GM10248 (cell line): ENCODE results near the gene LOXHD1.

ENCODE experiments used
- CTCF ChIA-PET: fragments of 300-600 bp; sonication (Branson Sonifier 250); formaldehyde crosslinking; extraction: SDS; loops from one replicate; lab custom pipeline; 2021; ENCODE audit warnings: antibody characterized with exemption; lab: Yijun Ruan, JAX
- POLR2A ChIA-PET: fragments of 350-650 bp; sonication (Branson Sonifier 250); formaldehyde crosslinking; extraction: SDS; loops from one replicate; lab custom pipeline; 2020; ENCODE audit warnings: antibody characterized with exemption; lab: Yijun Ruan, JAX
- DNase-seq: peaks from one replicate; pipeline ENCODE4 v3.0.0; 2012; ENCODE audit errors: extremely low spot score
- CTCF ChIP-seq: IDR thresholded peaks from 2 replicates; pipeline ENCODE4 v1.5.1; 2012; ENCODE audit warnings: mild to moderate bottlenecking, low read depth; ENCODE audit errors: extremely low read depth, missing control alignments, control extremely low read depth

The LOXHD1 gene

GRCh38 chr18:46578987-46579386, 78.0 kb downstream of the LOXHD1 start:
- CTCF ChIA-PET, result interaction anchor here (1.1 to 1.5 kb wide), 2 partner anchors 11 to 25 kb away, joined by 3 to 4 read pairs; no protein-coding TSS in a partner anchor
- no peak for TF ChIP-seq CTCF
- POLR2A ChIA-PET, result no interaction called here
- DNase-seq, result no peak

GRCh38 chr18:46577546-46577945, 79.5 kb downstream of the LOXHD1 start:
- DNase-seq, result no peak
- no peak for TF ChIP-seq CTCF
- CTCF ChIA-PET, result interaction anchor here (0.9 kb wide), 1 partner anchor 80 kb away, joined by 3 read pairs; no protein-coding TSS in a partner anchor
- POLR2A ChIA-PET, result no interaction called here

GRCh38 chr18:46575851-46576250, 81.2 kb downstream of the LOXHD1 start:
- ChIA-PET CTCF (no interaction called here), POLR2A (no interaction called here)
- DNase-seq, result no peak
- no peak for TF ChIP-seq CTCF

GRCh38 chr18:46574743-46575115, 82.3 kb downstream of the LOXHD1 start:
- DNase-seq, result no peak
- no peak for TF ChIP-seq CTCF
- CTCF ChIA-PET, result interaction anchor here (1.1 kb wide), 1 partner anchor 116 kb away, joined by 3 read pairs; no protein-coding TSS in a partner anchor
- POLR2A ChIA-PET, result no interaction called here

GRCh38 chr18:46574000-46574742, 82.8 kb downstream of the LOXHD1 start:
- peak; percentile 51 for DNase-seq
- ChIA-PET CTCF (interaction anchor here (0.7 to 1.2 kb wide), 3 partner anchors 9 to 116 kb away, joined by 3 read pairs; no protein-coding TSS in a partner anchor), POLR2A (no interaction called here)
- TF ChIP-seq CTCF, result no peak

- ChIA-PET CTCF (interaction anchor here (1.2 kb wide), 1 partner anchor 8 kb away, joined by 3 read pairs; no protein-coding TSS in a partner anchor), POLR2A (interaction anchor here (0.7 kb wide), 1 partner anchor 398 kb away, joined by 3 read pairs; no protein-coding TSS in a partner anchor)
- no peak for TF ChIP-seq CTCF
- DNase-seq, result no peak
These were observed 83.9 kb downstream of the LOXHD1 start for GRCh38 chr18:46573156-46573555.
